Thoracic aorta (tissue), 2 donors: ENCODE data around the gene GPR137B. TPM values are rescaled to one million over a fixed set of nuclear protein-coding genes. Genes with fewer than 3 reads are reported as not detected.

Source experiments
- ATAC-seq: fragments of 150-250 bp; one replicate; pipeline ENCODE4 v1.8.0; 2017; ENCODE audit warnings: low read depth; ENCODE audit not compliant: insufficient number of reproducible peaks, low FRiP score
- DNase-seq: peaks from one replicate; pipeline ENCODE4 v3.0.0-alpha.2; 2020; ENCODE audit warnings: low spot score
- H3K27ac ChIP-seq, 2 donors: fragments of 200-600 bp; sonication (generic); 1 replicate in 1 of 2; 2 replicates in 1 of 2; pipeline ENCODE4 v1.5.1; 2016; ENCODE audit warnings: mild to moderate bottlenecking in 2 of 2, moderate library complexity in 2 of 2
- H3K27me3 ChIP-seq: fragments of 200-600 bp; sonication (generic); replicated peaks from 2 replicates; pipeline ENCODE4 v1.6.0; 2016; ENCODE audit warnings: mild to moderate bottlenecking; ENCODE audit not compliant: insufficient read depth
- H3K36me3 ChIP-seq: fragments of 200-600 bp; sonication (generic); one replicate; pipeline ENCODE4 v1.5.1; 2016
- H3K4me1 ChIP-seq, 2 donors: fragments of 200-600 bp; sonication (generic); 1 replicate in 1 of 2; 2 replicates in 1 of 2; pipeline versions ENCODE4 v1.5.1 to v1.6.0; 2016; ENCODE audit warnings: low read depth in 2 of 2, mild to moderate bottlenecking in 1 of 2; ENCODE audit not compliant: control insufficient read depth in 1 of 2
- H3K4me3 ChIP-seq: fragments of 200-600 bp; sonication (generic); 2 replicates; pipeline ENCODE4 v1.5.1; 2016; ENCODE audit warnings: mild to moderate bottlenecking
- H3K9me3 ChIP-seq: fragments of 200-600 bp; sonication (generic); 2 replicates; pipeline ENCODE4 v1.5.1; 2016
- total RNA-seq, 2 donors: library from RNA; depleted of rRNA; stranded (reverse); fragments of >200 nt; gene quantifications; one replicate each; pipeline versions ENCODE4 v1.1.0 to v1.2.3, GENCODE V29; 2016
- TF ChIP-seq, protein P1 (sequence below): fragments of 200-600 bp; sonication (generic); IDR thresholded peaks from one replicate; pipeline ENCODE4 v1.5.1; 2019; ENCODE audit warnings: antibody characterized with exemption

The GPR137B gene
- total RNA-seq, 2 donors from 2014 or later: 17.2 to 39.0 TPM

DNA sequence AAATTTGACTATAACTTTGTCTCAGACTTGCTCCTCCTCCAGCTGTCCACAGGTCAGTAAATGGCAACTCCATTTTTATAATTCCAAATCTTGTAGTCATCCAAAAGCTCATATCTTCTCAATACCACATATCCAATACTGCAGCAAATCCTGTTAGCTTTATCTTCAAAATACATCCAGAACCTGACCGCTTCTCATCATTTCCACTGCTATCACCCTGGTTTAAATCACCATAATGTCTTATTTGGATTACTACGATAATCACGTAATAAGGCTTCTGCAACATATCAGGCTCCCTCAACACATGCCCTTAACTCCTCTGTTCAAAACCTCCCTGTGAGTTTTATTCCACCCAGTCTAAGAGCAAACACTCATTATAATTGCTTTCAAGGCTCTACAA is 104.9 kb downstream of the GPR137B start:
- Histone ChIP-seq H3K27ac (no peak overlapping the region), H3K36me3 (no peaks in the 10 kb centered on the region), H3K4me3 (no peak overlapping the region), H3K27me3 (no peaks in the 10 kb centered on the region), H3K4me1 (no peaks in the 10 kb centered on the region), H3K9me3 (no peaks in the 10 kb centered on the region)
- ATAC-seq: no peak
- DNase-seq: no peak
- TF ChIP-seq, protein P1, sequence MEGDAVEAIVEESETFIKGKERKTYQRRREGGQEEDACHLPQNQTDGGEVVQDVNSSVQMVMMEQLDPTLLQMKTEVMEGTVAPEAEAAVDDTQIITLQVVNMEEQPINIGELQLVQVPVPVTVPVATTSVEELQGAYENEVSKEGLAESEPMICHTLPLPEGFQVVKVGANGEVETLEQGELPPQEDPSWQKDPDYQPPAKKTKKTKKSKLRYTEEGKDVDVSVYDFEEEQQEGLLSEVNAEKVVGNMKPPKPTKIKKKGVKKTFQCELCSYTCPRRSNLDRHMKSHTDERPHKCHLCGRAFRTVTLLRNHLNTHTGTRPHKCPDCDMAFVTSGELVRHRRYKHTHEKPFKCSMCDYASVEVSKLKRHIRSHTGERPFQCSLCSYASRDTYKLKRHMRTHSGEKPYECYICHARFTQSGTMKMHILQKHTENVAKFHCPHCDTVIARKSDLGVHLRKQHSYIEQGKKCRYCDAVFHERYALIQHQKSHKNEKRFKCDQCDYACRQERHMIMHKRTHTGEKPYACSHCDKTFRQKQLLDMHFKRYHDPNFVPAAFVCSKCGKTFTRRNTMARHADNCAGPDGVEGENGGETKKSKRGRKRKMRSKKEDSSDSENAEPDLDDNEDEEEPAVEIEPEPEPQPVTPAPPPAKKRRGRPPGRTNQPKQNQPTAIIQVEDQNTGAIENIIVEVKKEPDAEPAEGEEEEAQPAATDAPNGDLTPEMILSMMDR: no peak

DNA sequence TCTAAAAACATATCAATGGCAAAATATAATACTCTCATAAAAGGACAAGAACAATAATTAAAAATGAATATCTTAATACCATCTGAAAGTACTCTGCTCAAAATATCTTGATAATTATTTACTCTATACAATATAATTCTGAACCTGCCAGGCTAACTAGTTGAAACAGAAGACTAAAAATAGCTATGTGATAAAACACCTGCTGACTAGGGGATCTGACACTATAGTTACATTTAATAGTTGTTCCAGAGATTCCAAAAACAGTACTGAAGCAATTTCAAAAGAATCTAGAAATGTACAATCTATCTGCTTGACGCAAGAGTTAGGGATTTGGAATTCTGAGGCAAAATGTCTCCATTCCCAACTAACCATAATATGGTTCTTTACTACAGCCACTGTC is 109.2 kb downstream of the GPR137B start:
- ATAC-seq (no peak), DNase-seq (no peak)
- TF ChIP-seq, protein P1: no peak
- H3K4me1 ChIP-seq: no peaks in the 10 kb centered on the region
- no peaks in the 10 kb centered on the region for H3K9me3 ChIP-seq
- no peak overlapping the region for H3K4me3 ChIP-seq
- no peaks in the 10 kb centered on the region for H3K27me3 ChIP-seq
- H3K36me3 ChIP-seq: no peaks in the 10 kb centered on the region
- no peak overlapping the region for H3K27ac ChIP-seq

DNA sequence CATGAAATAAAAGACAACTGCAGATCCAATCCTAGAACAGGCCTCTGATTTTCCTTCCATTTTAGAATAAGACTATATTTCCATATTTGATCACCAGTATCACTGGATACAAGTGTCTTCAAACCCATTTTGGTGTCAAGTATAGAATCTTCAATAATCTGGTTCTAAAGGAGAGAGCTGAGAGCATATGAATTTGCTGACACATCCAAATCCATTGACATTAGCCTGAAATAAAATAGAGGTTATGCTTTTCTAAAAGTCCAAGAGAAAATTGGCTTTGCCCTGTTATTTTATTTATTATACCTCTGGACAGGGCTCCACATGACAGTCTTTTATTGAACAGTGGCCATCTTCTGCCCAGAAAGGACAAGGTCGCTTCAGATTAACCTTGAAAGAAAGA is 110.8 kb downstream of the GPR137B start:
- ATAC-seq: no peak
- no peak overlapping the region for H3K4me3 ChIP-seq
- H3K27ac ChIP-seq: no peak overlapping the region
- H3K27me3 ChIP-seq: no peaks in the 10 kb centered on the region
- no peak for DNase-seq
- no peaks in the 10 kb centered on the region for H3K36me3 ChIP-seq
- TF ChIP-seq, protein P1: no peak
- peaks cover 9% of the 10 kb centered on the region for H3K9me3 ChIP-seq
- no peaks in the 10 kb centered on the region for H3K4me1 ChIP-seq

DNA sequence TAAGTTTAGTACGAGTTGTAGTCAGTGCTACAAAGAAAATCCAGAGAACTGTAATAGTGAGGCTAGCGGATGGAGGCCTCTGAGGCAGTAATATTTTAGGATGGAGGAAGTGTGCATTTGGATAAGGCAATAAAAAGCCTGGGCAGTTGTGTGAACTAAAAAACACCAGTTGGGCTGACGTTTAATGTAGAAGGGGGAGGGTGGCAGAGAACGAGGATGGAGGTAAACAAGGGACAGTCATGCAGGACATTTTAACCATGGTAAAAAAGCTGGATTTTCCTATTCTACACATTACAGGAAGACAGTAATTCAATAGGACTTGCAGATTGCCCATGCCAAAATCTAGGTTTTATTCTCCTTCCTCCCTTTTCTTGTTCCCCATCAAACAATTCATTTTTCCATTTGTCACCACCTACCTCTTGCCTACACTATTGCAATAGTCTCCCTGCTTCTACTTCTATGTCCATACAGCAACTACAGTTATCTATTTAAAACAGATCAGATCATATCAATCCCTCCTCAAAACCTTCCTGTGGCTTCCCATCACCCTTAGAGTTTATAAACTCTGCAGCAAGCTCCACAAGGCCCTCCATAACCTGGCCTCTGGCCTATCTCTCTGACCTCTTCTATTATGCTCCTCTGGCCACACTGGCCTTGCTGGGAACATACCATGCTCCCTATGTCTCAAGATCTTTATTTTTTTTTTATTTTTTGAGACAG is 111.7 kb downstream of the GPR137B start:
- Histone ChIP-seq H3K4me1 (no peaks in the 10 kb centered on the region), H3K9me3 (peaks cover 16% of the 10 kb centered on the region), H3K4me3 (no peak overlapping the region), H3K27me3 (no peaks in the 10 kb centered on the region), H3K27ac (no peak overlapping the region), H3K36me3 (no peaks in the 10 kb centered on the region)
- ATAC-seq: no peak
- TF ChIP-seq, protein P1: no peak
- no peak for DNase-seq

DNA sequence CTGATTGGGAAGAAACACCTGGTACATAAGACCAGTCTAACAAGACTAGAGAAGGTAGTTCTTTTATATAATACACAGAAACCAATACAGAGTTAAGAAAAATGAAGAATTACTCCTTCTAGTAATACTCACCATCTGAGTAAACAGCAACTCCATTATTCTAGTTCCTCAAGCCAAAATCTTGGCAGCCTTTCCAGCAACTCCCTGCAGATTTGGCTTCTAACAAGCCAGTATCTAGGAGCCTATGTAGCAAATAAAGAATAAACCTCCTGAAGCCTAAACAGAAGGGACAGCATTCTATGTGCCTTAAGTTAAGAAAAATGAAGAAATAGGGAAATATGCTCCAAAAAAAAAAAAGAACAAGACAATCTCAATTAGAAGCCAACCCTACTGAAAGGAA is 114.9 kb downstream of the GPR137B start:
- Histone ChIP-seq H3K9me3 (peaks cover 22% of the 10 kb centered on the region), H3K4me1 (no peaks in the 10 kb centered on the region), H3K4me3 (no peak overlapping the region), H3K27me3 (no peaks in the 10 kb centered on the region), H3K36me3 (peaks cover 3% of the 10 kb centered on the region), H3K27ac (no peak overlapping the region)
- DNase-seq: no peak
- no peak for ATAC-seq
- TF ChIP-seq, protein P1: no peak
